H1 (cell line): ENCODE measurements around the gene CBR4. TPM values are rescaled to one million over a fixed set of nuclear protein-coding genes. Genes with fewer than 3 reads are reported as not detected.

Experiments
- SP4 ChIP-seq: IDR thresholded peaks from 2 replicates; pipeline ENCODE4 v1.6.1; 2012; ENCODE audit warnings: low read length, inconsistent platforms
- ZNF274 ChIP-seq: IDR thresholded peaks from 2 replicates; pipeline ENCODE4 v1.7.0; 2012; ENCODE audit warnings: low read length, borderline replicate concordance; ENCODE audit errors: extremely low read depth
- polyA plus RNA-seq, 7 experiments: library from polyadenylated mRNA; depleted of rRNA in 3 of 7; stranded (reverse) in 5 of 7; unstranded in 2 of 7; fragments of >200 nt in 5 of 7; fragments of 200-250 nt in 2 of 7; gene quantifications; 1 replicate in 5 of 7; 2 replicates in 1 of 7; 4 replicates in 1 of 7; pipeline versions ENCODE4 v1.2.1 to v1.2.3, GENCODE V29; 2011 to 2013; ENCODE audit warnings: missing spikeins in 2 of 7, mixed read lengths in 2 of 7
- total RNA-seq: library from RNA; stranded (reverse); fragmentation: NEBNext Ultra II Directional; extraction: Animal tissue kit (Norgen Biotek cat#: 25700); gene quantifications from 2 replicates; pipeline ENCODE4 v1.2.1, GENCODE V29; 2021
- TF ChIP-seq, protein P1 (sequence below), 3 experiments: IDR thresholded peaks; 1 replicate in 2 of 3; 2 replicates in 1 of 3; pipeline versions ENCODE4 v1.5.1 to v1.6.1; 2011; ENCODE audit warnings: low read length in 3 of 3, mild to moderate bottlenecking in 3 of 3, inconsistent platforms in 2 of 3, low read depth in 1 of 3, moderate library complexity in 1 of 3; ENCODE audit not compliant: insufficient read depth in 1 of 3; ENCODE audit errors: control extremely low read depth in 1 of 3

CBR4 gene
- total and polyA plus RNA-seq, 2 of the 8 experiments (the other 6 are each of a cell fraction or from before 2014, with no cell fraction given): 8.6 to 29.5 TPM

DNA sequence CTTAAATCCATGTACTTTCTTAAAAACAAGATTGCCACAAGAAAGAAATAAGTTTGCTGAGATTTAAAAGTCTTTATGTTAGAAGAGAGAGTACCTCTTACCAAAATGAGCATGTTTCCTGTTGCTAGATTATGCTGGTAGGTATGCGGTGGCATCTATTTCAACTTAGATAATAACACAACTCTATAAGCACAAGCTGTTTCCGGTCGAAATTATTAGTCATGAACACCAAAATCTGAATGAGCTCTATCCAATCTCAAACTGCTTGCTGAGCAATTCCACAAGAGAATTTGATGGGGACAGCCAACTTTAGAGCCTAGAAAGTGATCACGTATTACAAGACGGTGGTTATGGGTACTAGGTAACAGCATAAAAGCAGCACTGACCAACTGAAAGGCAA lies 49.3 kb downstream of the CBR4 start (continued):
- TF ChIP-seq, protein P1, sequence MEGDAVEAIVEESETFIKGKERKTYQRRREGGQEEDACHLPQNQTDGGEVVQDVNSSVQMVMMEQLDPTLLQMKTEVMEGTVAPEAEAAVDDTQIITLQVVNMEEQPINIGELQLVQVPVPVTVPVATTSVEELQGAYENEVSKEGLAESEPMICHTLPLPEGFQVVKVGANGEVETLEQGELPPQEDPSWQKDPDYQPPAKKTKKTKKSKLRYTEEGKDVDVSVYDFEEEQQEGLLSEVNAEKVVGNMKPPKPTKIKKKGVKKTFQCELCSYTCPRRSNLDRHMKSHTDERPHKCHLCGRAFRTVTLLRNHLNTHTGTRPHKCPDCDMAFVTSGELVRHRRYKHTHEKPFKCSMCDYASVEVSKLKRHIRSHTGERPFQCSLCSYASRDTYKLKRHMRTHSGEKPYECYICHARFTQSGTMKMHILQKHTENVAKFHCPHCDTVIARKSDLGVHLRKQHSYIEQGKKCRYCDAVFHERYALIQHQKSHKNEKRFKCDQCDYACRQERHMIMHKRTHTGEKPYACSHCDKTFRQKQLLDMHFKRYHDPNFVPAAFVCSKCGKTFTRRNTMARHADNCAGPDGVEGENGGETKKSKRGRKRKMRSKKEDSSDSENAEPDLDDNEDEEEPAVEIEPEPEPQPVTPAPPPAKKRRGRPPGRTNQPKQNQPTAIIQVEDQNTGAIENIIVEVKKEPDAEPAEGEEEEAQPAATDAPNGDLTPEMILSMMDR (IDR thresholded peaks at IDR 0.05; ENCODE audit: control extremely low read depth in 1 of 3, insufficient read depth in 1 of 3, low read depth in 1 of 3, low read length in 3 of 3): no peak
- TF ChIP-seq SP4 (no peak), ZNF274 (no peak)
